HCT116 (cell line): Measurements from ENCODE around the gene KIF5A.

Experiments used
- CTCF ChIP-seq, 3 experiments: fragments of 200-600 bp in 1 of 3; sonication (generic) in 1 of 3; IDR thresholded peaks in 2 of 3; conservative IDR thresholded peaks in 1 of 3; 2 replicates each; pipeline ENCODE4 v1.5.1; 2012 to 2017; ENCODE audit warnings: low read depth in 2 of 3, low read length in 2 of 3, antibody characterized with exemption in 1 of 3, borderline replicate concordance in 1 of 3, control low read depth in 1 of 3, mild to moderate bottlenecking in 1 of 3, mixed read lengths in 1 of 3, mixed run types in 1 of 3, moderate library complexity in 1 of 3; ENCODE audit not compliant: insufficient read depth in 1 of 3
- EZH2 ChIP-seq: fragments of 200-600 bp; sonication (generic); IDR thresholded peaks from 2 replicates; pipeline ENCODE4 v1.6.1; 2017; ENCODE audit warnings: antibody characterized with exemption, mixed run types
- EZH2phosphoT487 ChIP-seq: fragments of 200-600 bp; IDR thresholded peaks from 2 replicates; pipeline ENCODE4 v1.6.1; 2018; ENCODE audit warnings: antibody characterized with exemption, borderline replicate concordance
- POLR2A ChIP-seq: IDR thresholded peaks from 2 replicates; pipeline ENCODE4 v1.7.0; 2011; ENCODE audit warnings: borderline replicate concordance; ENCODE audit not compliant: insufficient read depth, insufficient read length; ENCODE audit errors: extremely low read depth
- TCF7L2 ChIP-seq: IDR thresholded peaks from 2 replicates; pipeline ENCODE4 v1.7.0; 2011; ENCODE audit warnings: borderline replicate concordance, inconsistent platforms; ENCODE audit not compliant: insufficient read depth, insufficient read length; ENCODE audit errors: extremely low read depth
- YY1 ChIP-seq: IDR thresholded peaks from 2 replicates; pipeline ENCODE4 v1.6.1; 2011; ENCODE audit warnings: low read length, low read depth, moderate library complexity, mild to moderate bottlenecking; ENCODE audit not compliant: insufficient replicate concordance; ENCODE audit errors: extremely low read depth

GRCh38 chr12:57535764-57536596 is 13.9 kb upstream of the KIF5A start:
- TF ChIP-seq TCF7L2 (no peak), POLR2A (no peak), CTCF (IDR thresholded peaks at IDR 0.05 in 2 of 3, conservative IDR thresholded peaks at IDR 0.05 in 1 of 3; ENCODE audit: borderline replicate concordance in 1 of 3, insufficient read depth in 1 of 3, low read depth in 2 of 3, low read length in 2 of 3) (no peak), EZH2 (no peak), EZH2phosphoT487 (no peak), YY1 (no peak)
